Rectal smooth muscle tissue (tissue), 1 donor: Measurements from ENCODE around the gene EXOSC5.

Experiments used
- H3K27ac ChIP-seq: one replicate; pipeline ENCODE4 v1.7.0; 2013; ENCODE audit warnings: low read depth, low read length, inconsistent platforms
- H3K27me3 ChIP-seq: one replicate; pipeline ENCODE4 v1.7.0; 2013; ENCODE audit warnings: low read length; ENCODE audit not compliant: control insufficient read depth, insufficient read depth
- H3K36me3 ChIP-seq: one replicate; pipeline ENCODE4 v1.7.0; 2013; ENCODE audit warnings: low read length; ENCODE audit not compliant: control insufficient read depth, insufficient read depth
- H3K4me1 ChIP-seq: one replicate; pipeline ENCODE4 v1.7.0; 2013; ENCODE audit warnings: low read length; ENCODE audit not compliant: control insufficient read depth, insufficient read depth
- H3K4me3 ChIP-seq: one replicate; pipeline ENCODE4 v1.7.0; 2013; ENCODE audit warnings: low read length
- H3K9ac ChIP-seq: one replicate; pipeline ENCODE4 v1.7.0; 2013; ENCODE audit warnings: low read length

The EXOSC5 gene

DNA sequence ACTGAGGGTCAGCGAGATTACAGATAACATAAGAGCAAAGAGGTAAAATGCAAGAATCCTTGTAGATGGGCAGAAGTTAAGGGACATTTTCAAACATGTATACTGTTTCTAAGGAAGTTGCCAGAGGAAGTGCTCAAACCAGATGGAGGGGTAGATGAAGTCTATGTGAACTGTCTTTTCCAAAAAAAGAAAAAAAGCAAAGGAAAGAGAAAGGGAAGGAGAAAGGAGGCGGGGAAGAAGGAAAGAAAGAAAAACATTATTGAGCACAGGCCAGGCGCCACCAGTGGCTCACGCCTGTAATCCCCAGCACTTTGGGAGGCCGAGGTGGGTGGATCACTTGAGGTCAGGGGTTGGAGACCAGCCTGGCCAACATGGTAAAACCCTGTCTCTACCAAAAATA is 37.3 kb upstream of the EXOSC5 start:
- Histone ChIP-seq H3K27me3 (no peaks in the 10 kb centered on the region), H3K36me3 (peaks cover 20% of the 10 kb centered on the region), H3K9ac (no peak overlapping the region), H3K27ac (no peak overlapping the region), H3K4me1 (peaks cover 7% of the 10 kb centered on the region), H3K4me3 (no peak overlapping the region)

DNA sequence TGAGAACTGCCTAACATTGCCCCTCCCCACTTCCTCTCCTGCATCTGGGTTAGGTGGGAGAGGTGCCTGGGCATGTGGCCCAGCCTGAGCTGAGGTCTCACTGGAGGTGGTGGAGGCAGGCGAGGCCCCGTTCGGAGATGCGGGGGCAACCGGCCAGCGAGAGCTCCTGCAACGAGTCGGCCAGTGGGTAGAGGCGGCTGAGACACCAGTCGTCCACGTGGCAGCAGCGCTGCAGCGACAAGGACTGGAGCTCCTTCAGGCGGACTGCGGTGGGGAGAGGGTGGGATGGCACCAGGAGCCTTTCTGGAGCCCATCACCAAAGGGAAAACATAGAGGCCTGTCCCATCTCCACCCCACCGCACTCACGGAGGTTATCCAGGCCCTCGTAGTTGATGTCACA is 36.0 kb upstream of the EXOSC5 start:
- peaks cover 20% of the 10 kb centered on the region for H3K36me3 ChIP-seq
- no peaks in the 10 kb centered on the region for H3K27me3 ChIP-seq
- H3K27ac ChIP-seq, result no peak overlapping the region
- H3K9ac ChIP-seq, result no peak overlapping the region
- no peaks in the 10 kb centered on the region for H3K4me1 ChIP-seq
- no peak overlapping the region for H3K4me3 ChIP-seq

DNA sequence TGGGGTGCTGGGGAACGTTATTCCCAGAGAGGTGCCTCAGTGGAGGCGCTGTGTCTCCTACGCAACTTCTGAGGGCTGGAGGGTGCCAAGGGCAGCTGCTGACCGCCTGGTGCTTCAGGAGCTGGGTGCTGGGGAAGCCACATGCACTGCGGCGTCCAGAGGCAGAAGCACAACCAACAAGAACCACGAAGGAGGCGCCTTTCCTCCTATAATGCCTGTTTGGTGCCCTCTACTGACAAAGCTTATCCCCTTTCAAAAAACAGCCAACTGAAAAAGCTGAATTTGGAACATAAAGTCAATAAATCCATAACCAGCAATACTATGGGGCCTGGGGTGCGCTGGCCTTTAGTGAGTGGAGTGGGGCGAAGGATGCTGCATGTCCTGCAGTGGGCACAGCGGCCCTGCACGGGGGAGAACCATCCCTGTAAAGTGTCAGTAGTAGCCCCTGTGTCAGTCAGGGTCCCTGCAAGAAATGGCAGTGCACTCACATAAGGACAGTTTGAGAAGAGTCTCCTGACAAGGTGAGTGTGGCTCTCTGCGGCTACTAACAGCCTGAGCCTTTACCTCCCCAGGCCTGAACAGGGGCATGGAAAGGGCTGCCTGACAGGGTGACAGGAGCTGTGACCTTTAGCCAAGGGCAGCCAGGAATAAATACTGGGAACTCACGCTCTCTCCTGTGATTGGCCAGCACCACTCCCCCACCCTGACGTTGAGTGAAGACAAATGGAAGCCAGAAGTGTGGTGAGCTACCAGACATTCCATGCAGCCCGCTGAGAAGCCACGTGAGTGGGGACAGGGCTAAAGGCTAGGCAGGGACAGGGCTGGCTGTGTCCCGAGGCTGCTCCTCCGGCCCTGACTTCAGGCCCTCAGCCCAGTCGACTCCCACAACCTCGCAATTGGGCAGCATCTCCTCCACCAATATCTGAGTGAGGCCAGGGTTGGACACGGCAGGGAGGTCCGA is 34.5 kb upstream of the EXOSC5 start:
- Histone ChIP-seq H3K9ac (no peak overlapping the region), H3K4me1 (peaks cover 3% of the 10 kb centered on the region), H3K27me3 (no peaks in the 10 kb centered on the region), H3K27ac (no peak overlapping the region), H3K36me3 (peaks cover 19% of the 10 kb centered on the region), H3K4me3 (no peak overlapping the region)

DNA sequence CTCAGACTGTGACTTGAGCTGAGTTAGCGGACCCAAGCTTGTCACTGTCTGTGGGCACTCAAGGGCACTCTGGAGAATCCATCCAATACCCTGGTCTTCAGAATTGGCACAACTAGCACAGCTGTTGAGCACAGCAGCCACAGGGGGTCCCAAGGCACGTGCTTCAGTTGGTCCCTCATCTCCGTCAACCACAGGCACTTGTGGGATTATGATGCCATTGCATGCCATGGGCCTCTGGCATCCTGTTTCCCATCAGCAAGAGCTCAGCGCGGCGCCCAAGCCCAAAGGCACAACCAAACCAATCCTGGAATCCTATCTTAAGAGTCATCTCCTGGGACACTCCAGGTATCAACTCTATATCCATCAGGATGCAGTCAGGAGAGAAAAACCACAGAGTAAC is 33.8 kb upstream of the EXOSC5 start:
- Histone ChIP-seq H3K9ac (no peak overlapping the region), H3K27ac (no peak overlapping the region), H3K4me3 (no peak overlapping the region), H3K36me3 (peaks cover 16% of the 10 kb centered on the region), H3K4me1 (peaks cover 4% of the 10 kb centered on the region), H3K27me3 (no peaks in the 10 kb centered on the region)

DNA sequence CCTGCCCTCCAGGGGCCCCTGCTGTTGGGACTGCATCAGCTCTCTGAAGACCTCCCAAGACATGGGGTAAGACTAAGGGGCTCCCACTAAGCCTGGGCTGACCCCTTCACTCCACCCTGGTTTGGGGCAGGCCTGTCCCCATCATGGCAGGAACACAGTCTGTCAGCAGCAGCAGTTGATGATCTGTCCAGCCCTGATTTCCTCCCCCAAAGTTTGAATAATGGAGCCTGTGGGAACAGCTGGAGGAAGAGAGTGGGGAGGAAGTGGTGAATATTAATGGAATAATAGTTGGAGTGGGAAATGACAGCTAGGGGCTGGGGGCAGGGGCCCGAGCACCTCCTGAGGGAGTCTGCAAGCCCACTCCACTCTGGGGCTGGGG is 31.3 kb upstream of the EXOSC5 start:
- Histone ChIP-seq H3K4me3 (peak overlapping the region; percentile 75), H3K9ac (no peak overlapping the region), H3K27me3 (no peaks in the 10 kb centered on the region), H3K27ac (peak overlapping the region; percentile 73), H3K4me1 (peaks cover 4% of the 10 kb centered on the region), H3K36me3 (peaks cover 32% of the 10 kb centered on the region)

DNA sequence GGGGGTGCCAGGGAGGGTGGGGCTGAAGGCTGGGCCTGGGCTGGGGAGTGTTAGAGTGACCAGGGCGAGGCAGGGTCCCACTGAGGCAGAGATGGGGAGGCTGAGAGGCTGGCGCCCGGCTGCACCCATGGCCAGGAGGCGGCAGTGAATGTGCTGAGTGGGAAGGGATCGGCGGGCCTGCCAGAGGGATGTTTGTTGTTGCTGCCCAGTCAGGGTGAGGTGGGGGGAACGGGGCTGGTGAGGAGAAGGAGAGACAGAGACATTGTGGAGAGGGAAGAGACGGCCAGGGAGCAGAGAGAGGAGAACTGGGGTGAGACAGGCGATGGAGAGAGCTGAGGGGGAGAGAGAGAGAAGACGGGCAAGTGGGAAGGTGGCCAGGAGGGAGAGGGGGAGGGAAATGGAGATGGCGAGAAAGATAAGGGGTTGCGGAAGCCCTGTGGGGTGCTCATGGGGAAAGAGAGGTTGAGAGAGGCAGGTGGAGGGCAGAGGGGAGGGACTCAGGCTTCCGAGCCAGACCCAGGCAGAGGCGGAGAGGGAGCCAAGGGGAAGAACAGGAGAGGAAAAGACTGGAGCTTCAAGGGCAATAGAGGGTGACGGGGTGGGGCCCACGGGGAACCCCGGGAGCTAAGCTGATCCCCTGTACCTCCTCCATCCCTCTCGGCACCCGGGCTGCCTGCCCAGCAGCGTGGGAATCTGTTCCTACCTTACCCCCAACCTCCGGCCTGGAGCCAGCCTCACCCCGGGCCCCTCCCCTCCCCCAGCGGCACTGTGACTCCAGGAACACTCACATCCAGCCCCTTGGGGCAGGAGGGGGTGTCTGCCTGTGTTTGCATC is 30.7 kb upstream of the EXOSC5 start:
- Histone ChIP-seq H3K4me1 (peaks cover 4% of the 10 kb centered on the region), H3K4me3 (peak overlapping the region; percentile 75), H3K36me3 (peaks cover 31% of the 10 kb centered on the region), H3K27ac (peak overlapping the region; percentile 73), H3K9ac (peak overlapping the region; percentile 3), H3K27me3 (no peaks in the 10 kb centered on the region)

DNA sequence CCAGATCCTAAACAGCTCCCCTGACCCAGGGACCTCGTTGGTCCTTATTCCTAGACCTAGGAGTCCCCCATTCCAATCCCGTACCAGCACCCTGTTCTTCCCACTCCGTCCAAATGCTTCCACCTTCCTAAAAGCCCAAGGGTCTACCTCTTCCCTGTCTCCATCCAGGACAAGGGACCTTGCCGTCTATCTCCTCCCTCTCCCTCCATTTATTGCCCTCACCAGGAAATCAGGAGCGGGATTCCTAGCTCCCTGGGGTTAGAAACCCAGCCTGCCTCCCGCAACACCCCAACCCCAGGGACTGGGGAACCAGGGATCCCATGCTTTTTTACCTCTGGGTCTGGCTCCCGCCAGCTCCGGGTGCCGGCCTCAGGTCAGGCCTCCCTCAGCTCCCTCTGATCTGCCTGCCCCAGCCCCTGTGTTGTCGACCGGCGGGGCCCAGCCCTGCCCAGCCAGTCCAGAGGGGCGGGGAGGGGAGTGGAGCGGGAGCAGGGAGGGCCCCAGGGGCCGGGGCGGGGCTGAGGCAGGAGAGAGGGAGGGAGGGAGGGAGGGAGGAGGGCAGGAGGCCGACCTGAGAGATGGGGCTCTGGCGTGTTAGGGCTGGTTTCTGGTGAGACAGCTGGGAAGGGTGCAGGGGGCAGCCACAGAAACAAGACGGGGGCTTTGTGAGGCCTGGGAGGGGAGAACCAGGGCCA is 29.9 kb upstream of the EXOSC5 start, which contains the start of gene B3GNT8:
B3GNT8 (minus strand) TSS at position 423 of the 695 bp plus-strand sequence. CDS start 596 bp downstream, outside the sequence.
- peak within 1 kb of the TSS; percentile 90 for H3K9ac ChIP-seq
- peaks cover 4% of the 10 kb centered on the region for H3K4me1 ChIP-seq
- no peaks in the 10 kb centered on the region for H3K27me3 ChIP-seq
- H3K36me3 ChIP-seq, result peaks cover 31% of the 10 kb centered on the region
- peak within 1 kb of the TSS; percentile 73 for H3K27ac ChIP-seq
- H3K4me3 ChIP-seq, result peak within 1 kb of the TSS; percentile 75

DNA sequence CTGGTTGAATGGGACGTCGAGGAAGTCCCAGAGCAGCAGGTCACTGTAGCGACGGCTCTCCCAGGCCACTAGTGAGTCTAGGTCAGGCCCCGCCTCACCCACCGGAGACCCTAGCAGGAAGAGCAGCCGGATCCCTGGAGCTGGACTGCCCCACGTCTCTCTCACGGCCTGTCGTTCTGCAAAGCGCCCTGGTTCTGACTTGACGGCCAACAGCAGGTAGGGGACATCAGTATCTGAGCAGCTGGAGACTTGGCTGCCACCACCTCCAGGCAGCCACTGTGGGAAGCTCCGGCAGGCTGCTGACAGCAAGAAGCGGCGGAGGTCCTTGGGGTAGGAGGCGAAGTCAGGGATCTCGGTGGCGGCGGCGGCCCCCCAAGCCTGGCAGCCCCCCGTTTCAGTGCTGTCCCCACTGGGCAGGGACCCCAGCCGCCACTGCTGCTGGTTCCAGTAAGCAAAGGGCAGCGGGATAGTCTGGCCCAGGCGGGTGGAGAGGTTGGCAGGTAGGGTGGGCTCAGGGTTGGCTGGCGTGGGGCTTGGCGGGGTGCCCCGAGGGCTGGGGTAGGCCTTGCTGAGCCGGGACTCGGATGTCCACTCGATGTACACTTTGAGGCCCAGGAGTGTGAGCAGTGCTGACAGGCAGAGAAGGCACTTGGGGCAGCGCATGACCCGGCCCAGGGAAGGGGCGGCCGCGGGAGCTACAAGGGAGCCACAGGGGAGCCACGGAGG is 29.1 kb upstream of the EXOSC5 start:
- Histone ChIP-seq H3K4me1 (peaks cover 4% of the 10 kb centered on the region), H3K27ac (peak overlapping the region; percentile 55), H3K9ac (peak overlapping the region; percentile 90)

DNA sequence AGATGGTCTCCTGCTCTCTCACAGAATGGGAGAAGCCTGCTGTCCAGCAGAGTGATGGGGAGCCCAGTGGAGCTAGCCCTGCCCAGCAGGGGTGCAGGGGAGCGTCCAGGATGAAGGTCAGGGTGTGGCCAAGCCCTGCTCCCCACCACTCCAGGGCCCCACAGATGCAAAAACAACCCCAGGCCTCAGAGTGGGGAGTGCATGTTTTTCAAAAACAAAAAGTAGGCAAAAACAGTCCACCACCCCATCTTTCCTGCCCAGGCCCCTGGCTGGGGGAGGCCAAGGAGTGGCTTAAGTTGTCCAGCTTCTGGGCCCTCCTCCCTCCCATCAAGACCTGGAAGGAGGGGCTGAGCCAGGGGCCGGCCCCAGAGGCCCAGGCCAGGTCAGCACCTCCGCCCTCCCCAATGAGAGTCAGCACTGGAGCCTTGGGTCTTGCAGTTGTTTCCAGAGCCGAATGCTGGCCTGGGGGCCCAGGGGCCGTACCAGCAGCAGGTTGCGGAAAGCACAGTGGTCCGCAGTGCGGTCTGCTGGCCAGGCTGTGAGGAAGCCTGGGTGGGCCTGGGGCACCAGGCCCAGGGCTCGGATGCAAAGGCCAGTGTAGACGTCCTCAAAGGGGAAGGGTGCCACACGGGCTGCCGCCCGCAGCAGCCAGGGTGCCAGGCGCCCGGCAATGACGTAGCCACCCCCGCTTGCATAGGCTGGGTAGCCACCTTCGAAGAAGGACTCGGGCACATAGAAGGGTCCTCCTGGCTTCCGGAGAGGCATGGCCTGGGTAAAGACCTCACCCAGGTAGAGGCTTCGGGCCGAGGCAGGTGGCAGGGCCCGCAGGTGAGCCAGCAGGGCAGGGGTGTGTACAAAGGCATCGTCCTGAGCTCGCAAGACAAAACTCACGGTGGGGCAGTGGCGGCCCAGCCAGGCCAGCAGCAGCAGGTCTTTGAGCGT is 28.3 kb upstream of the EXOSC5 start:
- H3K9ac ChIP-seq, result no peak overlapping the region
- peak overlapping the region; percentile 58 for H3K4me3 ChIP-seq
- no peaks in the 10 kb centered on the region for H3K27me3 ChIP-seq
- peaks cover 34% of the 10 kb centered on the region for H3K36me3 ChIP-seq
- no peak overlapping the region for H3K27ac ChIP-seq
- H3K4me1 ChIP-seq, result peaks cover 4% of the 10 kb centered on the region

More for the DNA sequence above, 29.1 kb upstream of the EXOSC5 start:
- Histone ChIP-seq H3K36me3 (peaks cover 32% of the 10 kb centered on the region), H3K4me3 (peak overlapping the region; percentile 58), H3K27me3 (no peaks in the 10 kb centered on the region)

DNA sequence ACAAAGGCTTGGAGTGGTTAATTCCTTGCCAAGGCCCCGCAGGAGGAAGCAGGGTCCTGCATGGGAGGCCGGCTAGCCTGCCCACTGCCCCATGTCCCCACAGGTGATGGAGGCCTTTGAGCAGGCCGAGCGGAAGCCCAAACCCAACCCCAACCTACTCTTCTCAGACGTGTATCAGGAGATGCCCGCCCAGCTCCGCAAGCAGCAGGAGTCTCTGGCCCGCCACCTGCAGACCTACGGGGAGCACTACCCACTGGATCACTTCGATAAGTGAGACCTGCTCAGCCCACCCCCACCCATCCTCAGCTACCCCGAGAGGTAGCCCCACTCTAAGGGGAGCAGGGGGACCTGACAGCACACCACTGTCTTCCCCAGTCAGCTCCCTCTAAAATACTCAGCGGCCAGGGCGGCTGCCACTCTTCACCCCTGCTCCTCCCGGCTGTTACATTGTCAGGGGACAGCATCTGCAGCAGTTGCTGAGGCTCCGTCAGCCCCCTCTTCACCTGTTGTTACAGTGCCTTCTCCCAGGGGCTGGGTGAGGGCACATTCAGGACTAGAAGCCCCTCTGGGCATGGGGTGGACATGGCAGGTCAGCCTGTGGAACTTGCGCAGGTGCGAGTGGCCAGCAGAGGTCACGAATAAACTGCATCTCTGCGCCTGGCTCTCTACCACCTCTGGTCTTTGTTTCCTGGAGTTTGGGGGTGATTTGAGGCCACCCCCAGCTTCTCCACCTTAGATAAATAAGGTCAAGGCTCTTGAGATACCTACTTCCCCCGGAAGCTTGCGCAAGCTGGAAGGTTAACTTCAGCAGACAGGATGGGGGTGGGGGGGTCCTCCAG is 27.4 kb upstream of the EXOSC5 start:
- Histone ChIP-seq H3K27me3 (no peaks in the 10 kb centered on the region), H3K9ac (no peak overlapping the region), H3K4me3 (peak overlapping the region; percentile 58), H3K36me3 (peaks cover 40% of the 10 kb centered on the region), H3K4me1 (peaks cover 4% of the 10 kb centered on the region), H3K27ac (no peak overlapping the region)
